Measurements from ENCODE around the gene CES3.

CES3 gene

GRCh38 chr16:66961065-66961744 is at the start of gene CES3:
Gene CES3 (plus strand): TSS chr16:66961266. CDS start chr16:66961308, 42 bp downstream.
- DNase-seq: peak; percentile 63

- DNase-seq: no peak
These were observed 49.3 kb upstream of the CES3 start for GRCh38 chr16:66911801-66912200.

- DNase-seq: no peak
These were observed 48.0 kb upstream of the CES3 start for GRCh38 chr16:66913081-66913480.

- no peak for DNase-seq
These were observed 47.4 kb upstream of the CES3 start for GRCh38 chr16:66913711-66914110.

GRCh38 chr16:66914541-66914940 is 46.5 kb upstream of the CES3 start:
- no peak for DNase-seq

- no peak for DNase-seq
These were observed 46.0 kb upstream of the CES3 start for GRCh38 chr16:66915041-66915440.

GRCh38 chr16:66916518-66916917 is 44.5 kb upstream of the CES3 start:
- no peak for DNase-seq

- no peak for DNase-seq
These were observed 43.3 kb upstream of the CES3 start for GRCh38 chr16:66917741-66918140.

- DNase-seq: no peak
These were observed 42.7 kb upstream of the CES3 start for GRCh38 chr16:66918355-66918754.

- DNase-seq: no peak
These were observed 42.1 kb upstream of the CES3 start, which contains the start of gene CDH16 for GRCh38 chr16:66918803-66919568. Gene CDH16 (minus strand): TSS chr16:66918885. CDS start chr16:66918065, 820 bp downstream.

GRCh38 chr16:66919569-66920298 is 41.3 kb upstream of the CES3 start:
- DNase-seq: no peak

- no peak for DNase-seq
These were observed 40.8 kb upstream of the CES3 start for GRCh38 chr16:66920299-66920590.

GRCh38 chr16:66920924-66921680 is 40.0 kb upstream of the CES3 start:
- no peak for DNase-seq

GRCh38 chr16:66921729-66922450 is 39.2 kb upstream of the CES3 start:
- no peak for DNase-seq

- no peak for DNase-seq
These were observed 37.8 kb upstream of the CES3 start for GRCh38 chr16:66923247-66923731.

GRCh38 chr16:66923866-66924265 is 37.2 kb upstream of the CES3 start:
- no peak for DNase-seq

- peak; percentile 32 for DNase-seq
These were observed 36.3 kb upstream of the CES3 start for GRCh38 chr16:66924527-66925321.

- DNase-seq: peak; percentile 25
These were observed 35.7 kb upstream of the CES3 start, which contains the start of gene RRAD for GRCh38 chr16:66925322-66925840. Gene RRAD (minus strand): TSS chr16:66925535. CDS start chr16:66925179, 356 bp downstream.

- DNase-seq: no peak
These were observed 34.7 kb upstream of the CES3 start for GRCh38 chr16:66926171-66926947.

- DNase-seq: no peak
These were observed 34.1 kb upstream of the CES3 start for GRCh38 chr16:66926961-66927436.

All from CD4-positive, alpha-beta T cell treated with Interleukin-21 for 1 hour (primary cell).